ENCODE measurements around the gene CER1.

DNA sequence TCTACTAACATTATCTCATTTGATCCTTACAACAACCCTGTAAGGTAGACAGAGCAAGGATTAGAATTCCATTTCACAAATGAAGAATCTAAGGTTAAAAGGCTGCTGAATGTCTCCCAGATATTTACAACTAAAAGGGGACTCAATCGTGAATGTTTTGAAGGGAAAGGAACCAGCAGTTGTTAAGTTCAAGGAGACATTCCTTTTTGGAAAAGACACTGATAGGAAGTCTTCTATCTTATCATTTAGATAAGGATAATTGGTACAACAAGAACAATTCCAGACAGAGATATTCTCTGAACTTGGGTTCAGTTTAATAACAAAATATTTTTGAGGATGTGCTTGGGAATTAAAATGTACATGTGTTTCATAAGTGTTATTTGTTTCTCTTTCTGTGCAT lies 37.5 kb upstream of the CER1 start:
- TF ChIP-seq POLR2AphosphoS5 (IDR thresholded peaks at IDR 0.05; ENCODE audit: low read depth, low read length) (no peak), POLR2A (IDR thresholded peaks at IDR 0.05; ENCODE audit: low read depth, low read length) (no peak), TAF1 (IDR thresholded peaks at IDR 0.05; ENCODE audit: low read depth, low read length) (no peak), SPI1 (IDR thresholded peaks at IDR 0.05; ENCODE audit: low read depth, low read length) (no peak), POU2F2 (IDR thresholded peaks at IDR 0.05; ENCODE audit: low read depth, low read length) (no peak), PAX5 (IDR thresholded peaks at IDR 0.05; ENCODE audit: insufficient read depth, low read length, severe bottlenecking) (no peak)

Measured in GM12891 (cell line).